Fibroblast of upper back skin (primary cell): ENCODE results near the gene HELZ.
"Not testable (repeated sequence)": the region's sequence is repeated elsewhere in the genome, so short reads cannot be mapped to it uniquely, and the experiment has no call there.

Source experiments
- DNase-seq: peaks from one replicate; pipeline ENCODE4 v3.0.0-alpha.2; 2013

The HELZ gene

GRCh38 chr17:67110619-67111018, 134.4 kb downstream of the HELZ start:
- no peak for DNase-seq

- peak; percentile 22 for DNase-seq
These were observed 135.9 kb downstream of the HELZ start for GRCh38 chr17:67109111-67109510.

- peak; percentile 49 for DNase-seq
These were observed 136.9 kb downstream of the HELZ start for GRCh38 chr17:67107811-67108775.

GRCh38 chr17:67107171-67107570, 137.8 kb downstream of the HELZ start:
- no peak for DNase-seq

- peak; percentile 76 for DNase-seq
These were observed 139.8 kb downstream of the HELZ start for GRCh38 chr17:67105213-67105612.

- not testable (repeated sequence) for DNase-seq
These were observed 140.4 kb downstream of the HELZ start for GRCh38 chr17:67104641-67105040.

GRCh38 chr17:67098006-67098405, 147.0 kb downstream of the HELZ start:
- DNase-seq: no peak

- DNase-seq: no peak
These were observed 148.4 kb downstream of the HELZ start for GRCh38 chr17:67096609-67097008.

GRCh38 chr17:67095803-67096202, 149.2 kb downstream of the HELZ start:
- DNase-seq: peak; percentile 51

- peak; percentile 69 for DNase-seq
These were observed 149.7 kb downstream of the HELZ start for GRCh38 chr17:67095291-67095690.

- no peak for DNase-seq
These were observed 151.6 kb downstream of the HELZ start for GRCh38 chr17:67093348-67093747.

- not testable (repeated sequence) for DNase-seq
These were observed 152.3 kb downstream of the HELZ start for GRCh38 chr17:67092710-67093109.

- DNase-seq: no peak
These were observed 152.7 kb downstream of the HELZ start for GRCh38 chr17:67092291-67092690.

GRCh38 chr17:67090341-67090740, 154.7 kb downstream of the HELZ start:
- DNase-seq: no peak

GRCh38 chr17:67088639-67089038, 156.4 kb downstream of the HELZ start:
- DNase-seq: no peak

GRCh38 chr17:67085406-67085805, 159.6 kb downstream of the HELZ start:
- DNase-seq: no peak

- DNase-seq: no peak
These were observed 162.9 kb downstream of the HELZ start for GRCh38 chr17:67082107-67082506.

- DNase-seq: no peak
These were observed 164.2 kb downstream of the HELZ start for GRCh38 chr17:67080804-67081203.

GRCh38 chr17:67079491-67079890, 165.5 kb downstream of the HELZ start:
- DNase-seq: no peak

GRCh38 chr17:67078292-67078691, 166.7 kb downstream of the HELZ start:
- no peak for DNase-seq

GRCh38 chr17:67076290-67076689, 168.7 kb downstream of the HELZ start:
- no peak for DNase-seq

GRCh38 chr17:67074781-67075180, 170.2 kb downstream of the HELZ start:
- DNase-seq: no peak

GRCh38 chr17:67072885-67073284, 172.1 kb downstream of the HELZ start:
- no peak for DNase-seq

- no peak for DNase-seq
These were observed 173.4 kb downstream of the HELZ start for GRCh38 chr17:67071595-67071994.
